GM19328 (cell line): ENCODE data around the gene OSTM1.
"Not testable (repeated sequence)": the region's sequence is repeated elsewhere in the genome, so short reads cannot be mapped to it uniquely, and the experiment has no call there.

Source experiments
- ATAC-seq: cut with Tn5 transposase; IDR thresholded peaks from one replicate; pipeline ENCODE4 v1.9.1; 2021; ENCODE audit warnings: mild to moderate bottlenecking, moderate library complexity; ENCODE audit not compliant: unreplicated experiment

OSTM1 gene

GRCh38 chr6:108024427-108025073 lies 50.0 kb downstream of the OSTM1 start:
- ATAC-seq, result no peak

GRCh38 chr6:108020472-108021116 lies 53.9 kb downstream of the OSTM1 start:
- ATAC-seq, result no peak

GRCh38 chr6:108016283-108016682 lies 58.3 kb downstream of the OSTM1 start:
- not testable (repeated sequence) for ATAC-seq

GRCh38 chr6:108013787-108014439 lies 60.6 kb downstream of the OSTM1 start:
- ATAC-seq, result no peak

- ATAC-seq, result no peak
Measured at GRCh38 chr6:108009894-108010293, 64.6 kb downstream of the OSTM1 start.

GRCh38 chr6:108009258-108009657 lies 65.3 kb downstream of the OSTM1 start:
- ATAC-seq, result not testable (repeated sequence)

- ATAC-seq, result no peak
Measured at GRCh38 chr6:108008363-108008762, 66.2 kb downstream of the OSTM1 start.

- ATAC-seq, result no peak
Measured at GRCh38 chr6:108005961-108006360, 68.6 kb downstream of the OSTM1 start.

- ATAC-seq, result no peak
Measured at GRCh38 chr6:108004861-108005260, 69.7 kb downstream of the OSTM1 start.

GRCh38 chr6:108002365-108003221 lies 71.9 kb downstream of the OSTM1 start:
- no peak for ATAC-seq

- ATAC-seq, result no peak
Measured at GRCh38 chr6:108001696-108002231, 72.8 kb downstream of the OSTM1 start.

GRCh38 chr6:108000259-108000658 lies 74.3 kb downstream of the OSTM1 start:
- ATAC-seq, result not testable (repeated sequence)

- no peak for ATAC-seq
Measured at GRCh38 chr6:107999341-107999740, 75.2 kb downstream of the OSTM1 start.

- ATAC-seq, result no peak
Measured at GRCh38 chr6:107991772-107992550, 82.6 kb downstream of the OSTM1 start.
